Islet of Langerhans (tissue), 1 donor: ENCODE data around the gene ATP6V1G2.
"Not testable (repeated sequence)": the region's sequence is repeated elsewhere in the genome, so short reads cannot be mapped to it uniquely, and the experiment has no call there.

ENCODE experiments used
- FAIRE-seq: peaks from one replicate; lab custom pipeline; 2011; peaks lifted over from hg19 to GRCh38; lab: Jason Lieb, UNC

ATP6V1G2 gene

DNA sequence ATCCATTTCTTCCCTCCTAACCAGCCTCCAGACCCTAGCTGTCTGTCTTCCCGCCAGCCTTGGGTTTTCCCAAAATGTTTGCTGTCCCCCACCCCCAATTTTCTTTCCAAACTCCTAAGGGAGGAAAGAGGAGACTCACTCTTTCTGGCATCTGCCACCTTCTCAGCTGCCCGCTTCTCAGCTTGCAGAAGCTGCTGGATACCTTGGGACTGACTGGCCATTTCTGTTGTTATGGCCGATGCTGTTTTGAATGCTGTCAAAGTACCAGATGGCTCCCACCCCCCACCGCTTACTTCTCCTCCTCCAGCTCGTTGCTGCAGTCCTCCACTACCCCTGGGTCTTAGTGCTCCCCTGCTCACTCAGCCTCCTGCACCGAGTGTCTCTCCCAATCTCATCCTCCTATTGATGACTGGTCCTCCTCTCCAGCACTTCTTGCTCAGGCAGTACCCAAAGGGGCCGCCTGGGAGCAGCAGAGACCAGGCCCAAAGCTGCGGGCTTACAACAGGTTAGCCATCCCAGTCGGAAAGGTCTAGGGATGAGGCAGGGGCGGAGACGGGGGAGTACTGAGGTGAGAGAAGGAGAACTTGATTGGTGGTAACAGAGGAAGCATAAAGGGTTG lies at the start of gene ATP6V1G2:
Gene ATP6V1G2 (minus strand): TSS at position 270 of the 619 bp plus-strand sequence. CDS start 49 bp downstream, at position 221.
- no peak for FAIRE-seq

DNA sequence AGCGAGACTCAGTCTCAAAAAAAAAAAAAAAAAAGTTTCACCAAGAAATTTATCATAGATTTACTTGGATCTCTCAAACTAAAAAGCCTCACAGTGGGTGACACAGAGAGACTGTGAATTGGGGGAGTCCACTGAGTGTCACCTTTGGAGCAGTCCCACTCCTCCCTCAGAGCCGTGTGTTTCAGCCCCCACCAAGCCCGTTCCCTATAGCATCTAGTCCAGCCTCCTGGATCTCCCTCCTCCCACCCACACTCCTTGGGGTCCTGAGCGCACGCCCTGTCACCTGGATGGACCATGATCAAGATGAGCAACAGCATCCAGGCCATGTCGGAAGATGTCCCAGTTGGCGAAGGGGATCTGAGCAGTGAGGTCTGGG lies 46.0 kb upstream of the ATP6V1G2 start:
- no peak for FAIRE-seq

DNA sequence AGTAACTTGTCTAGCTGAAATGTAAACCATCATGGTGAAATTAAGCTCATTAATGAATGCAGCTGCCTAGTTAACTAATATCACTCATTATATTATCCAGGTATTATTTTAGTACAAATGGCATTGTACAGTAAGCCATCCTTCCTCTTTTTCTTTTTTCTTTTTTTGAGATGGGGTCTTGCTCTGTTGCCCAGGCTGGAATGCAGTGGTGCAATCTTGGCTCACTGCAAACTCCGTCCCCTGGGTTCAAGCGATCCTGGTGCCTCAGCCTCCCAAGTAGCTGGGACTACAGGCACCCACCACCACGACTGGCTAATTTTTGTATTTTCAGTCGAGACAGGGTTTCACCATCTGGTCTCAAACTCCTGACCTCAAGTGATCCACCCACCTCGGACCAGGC lies 44.3 kb upstream of the ATP6V1G2 start:
- FAIRE-seq: not testable (repeated sequence)

DNA sequence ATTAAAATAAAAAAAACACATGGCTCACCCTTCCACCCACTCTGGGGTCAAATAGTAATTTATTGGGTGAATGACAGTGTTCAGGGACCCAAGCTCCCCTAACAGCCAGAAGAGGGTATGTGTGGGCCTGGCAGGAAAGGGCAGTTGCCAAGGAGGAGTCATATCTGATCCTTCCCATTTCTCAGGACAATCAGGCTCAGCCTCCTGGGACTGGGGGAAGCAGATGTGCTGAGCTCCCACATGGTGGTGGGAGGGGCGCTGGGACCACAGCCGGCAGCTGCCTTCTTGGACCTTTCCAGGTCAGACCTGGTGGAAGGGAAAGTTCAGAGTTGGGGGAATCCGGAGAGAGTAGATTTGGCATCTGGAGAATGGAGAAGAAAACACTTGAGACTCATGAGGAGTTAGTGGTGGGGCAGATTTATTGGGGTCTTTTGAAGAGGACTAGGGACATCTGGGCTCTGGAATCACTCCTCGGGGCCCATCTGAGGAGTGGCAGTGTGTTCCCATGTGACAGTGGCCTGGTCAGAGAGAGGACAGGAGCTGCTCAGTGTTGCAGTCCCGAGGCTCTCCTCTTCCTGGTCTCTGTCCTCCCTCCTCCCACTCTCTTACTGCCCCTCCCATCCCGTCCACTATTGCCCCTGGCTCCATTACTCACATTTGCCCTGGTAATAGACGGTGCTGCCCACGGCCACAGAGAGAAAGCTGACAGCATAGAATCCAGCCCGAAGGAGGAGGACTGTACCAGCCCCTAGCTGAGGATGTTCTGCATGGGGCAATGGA lies 42.7 kb upstream of the ATP6V1G2 start:
- FAIRE-seq: no peak

DNA sequence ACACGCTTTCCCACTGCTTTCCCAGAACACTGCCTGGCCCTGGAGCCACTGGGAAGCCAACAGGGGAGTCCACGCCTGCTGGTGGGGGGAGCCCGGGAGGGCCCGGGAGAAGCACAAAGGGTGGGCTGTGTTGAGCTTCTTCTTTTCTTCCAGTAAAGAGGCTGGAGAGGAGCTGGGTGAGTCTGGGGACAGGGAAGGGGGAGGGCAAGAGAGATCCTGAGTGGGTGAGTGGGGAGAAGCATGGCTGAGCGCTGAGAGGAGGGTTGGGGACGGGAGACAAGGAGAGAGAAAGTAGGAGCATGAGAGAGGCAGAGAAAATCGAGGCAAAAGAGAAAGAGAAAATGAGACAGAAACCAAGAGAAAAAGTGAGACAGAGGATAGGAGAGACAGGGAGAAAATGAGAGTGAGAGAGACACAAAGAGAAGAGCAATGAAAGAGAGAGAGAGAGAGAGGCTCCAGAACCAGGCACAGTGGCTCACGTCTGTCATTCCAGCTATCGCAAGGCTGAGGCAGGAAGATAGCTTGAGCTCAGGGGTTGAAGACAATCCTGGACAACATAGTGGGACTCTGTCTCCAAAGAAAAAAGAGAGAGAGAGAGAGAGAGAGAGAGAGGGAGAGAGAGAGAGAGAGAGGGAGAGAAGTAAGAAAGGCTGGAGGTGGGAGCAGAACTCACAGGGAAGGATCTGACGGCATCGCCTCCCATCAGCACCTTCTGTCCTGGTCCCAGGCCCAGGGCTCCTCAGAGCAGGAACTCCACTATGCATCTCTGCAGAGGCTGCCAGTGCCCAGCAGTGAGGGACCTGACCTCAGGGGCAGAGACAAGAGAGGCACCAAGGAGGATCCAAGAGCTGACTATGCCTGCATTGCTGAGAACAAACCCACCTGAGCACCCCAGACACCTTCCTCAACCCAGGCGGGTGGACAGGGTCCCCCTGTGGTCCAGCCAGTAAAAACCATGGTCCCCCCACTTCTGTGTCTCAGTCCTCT lies 41.7 kb upstream of the ATP6V1G2 start:
- FAIRE-seq: no peak

DNA sequence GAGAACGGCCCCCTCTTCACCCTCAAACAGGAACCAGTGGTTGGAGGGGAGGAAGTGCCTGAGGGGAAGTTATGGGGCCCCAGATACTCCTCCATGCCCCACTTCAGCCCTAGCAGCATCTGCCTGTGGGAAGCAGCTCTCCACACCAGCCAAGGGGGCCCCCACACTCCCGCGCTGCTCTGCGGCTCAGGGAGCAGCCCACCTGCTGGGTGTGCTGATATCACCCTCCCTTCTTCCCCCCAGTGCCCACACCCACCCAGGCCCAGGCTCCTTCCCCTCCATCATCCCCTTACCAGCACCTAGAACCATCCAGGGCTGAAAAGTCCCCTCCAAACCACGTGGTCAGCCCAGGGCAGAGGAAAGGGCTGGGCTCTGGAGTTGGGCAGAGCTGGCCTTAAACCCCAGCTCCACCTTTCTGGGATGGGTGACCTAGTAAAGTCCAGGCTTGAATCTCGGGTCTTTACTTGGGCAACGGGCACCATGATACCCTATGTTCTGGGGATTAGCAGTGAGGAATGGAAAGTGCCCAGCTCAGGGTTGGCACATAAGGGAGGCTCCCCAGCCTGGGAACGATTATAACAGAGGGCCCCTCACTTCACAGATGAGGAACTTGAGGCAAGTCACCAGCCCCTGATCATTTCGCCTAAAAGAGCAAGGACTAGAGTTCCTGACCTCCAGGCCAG lies 40.3 kb upstream of the ATP6V1G2 start:
- FAIRE-seq: no peak

DNA sequence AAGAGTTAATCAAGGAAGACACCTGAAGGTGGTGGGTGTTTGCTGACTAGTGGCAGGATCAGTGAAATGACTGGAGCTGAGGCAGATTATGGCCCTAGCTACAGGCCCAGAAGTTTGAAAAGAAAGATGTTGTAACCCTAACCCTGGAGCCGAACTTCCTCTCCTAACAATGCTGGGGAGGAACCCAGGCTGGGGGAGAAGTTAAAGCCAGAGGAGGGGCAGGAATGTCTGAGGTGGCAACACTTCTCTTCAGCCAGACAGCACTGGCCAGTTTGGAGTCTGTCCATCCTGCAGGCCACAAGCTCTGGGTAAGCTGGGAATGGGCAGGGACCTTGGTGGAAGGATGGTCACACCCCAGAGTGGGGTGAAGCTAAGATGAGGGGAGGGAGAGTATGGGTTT lies 39.6 kb upstream of the ATP6V1G2 start, which contains the start of gene LST1:
Gene LST1 (plus strand): TSS at position 270 of the 400 bp plus-strand sequence. CDS start 1,023 bp downstream, outside the sequence.
- FAIRE-seq: no peak

DNA sequence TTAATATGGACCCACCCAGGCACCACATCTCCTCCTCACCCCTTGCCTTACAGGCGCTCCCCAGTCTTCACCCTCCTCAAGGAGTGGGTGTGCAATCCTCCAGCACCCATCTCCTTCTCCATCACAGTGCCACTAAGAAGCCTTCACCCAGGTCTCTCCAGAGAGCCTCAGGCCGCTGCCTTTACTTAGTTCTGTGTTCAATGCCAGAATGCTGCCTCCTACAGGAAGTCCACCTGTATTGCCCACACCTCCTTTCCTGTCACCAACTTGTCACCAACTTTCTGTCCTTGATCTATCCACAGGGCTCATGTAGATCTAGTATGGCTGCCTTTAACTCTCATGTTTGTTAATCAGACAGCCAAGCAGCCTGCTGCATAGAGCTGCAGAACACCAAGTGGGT lies 39.1 kb upstream of the ATP6V1G2 start:
- FAIRE-seq: no peak

DNA sequence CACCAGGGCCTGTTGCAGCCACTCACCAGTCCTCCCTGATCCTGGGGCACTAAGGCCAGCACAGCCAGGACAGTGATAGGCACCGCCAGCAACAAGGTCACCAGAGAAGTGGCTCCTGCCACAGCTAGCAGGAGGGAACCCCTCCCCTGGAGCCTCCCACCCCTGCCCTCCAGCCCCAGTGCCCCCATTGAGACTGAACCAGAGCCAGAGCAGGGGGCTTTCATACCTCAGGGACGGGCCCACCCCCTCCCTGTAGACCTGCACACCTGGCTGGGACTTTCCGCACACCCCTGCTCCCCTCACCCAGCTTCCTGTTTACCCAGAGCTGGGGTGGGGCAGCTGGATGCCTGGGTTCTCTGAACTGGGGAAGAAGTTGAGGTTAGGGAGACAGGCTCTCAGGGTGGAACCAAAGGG lies 35.8 kb upstream of the ATP6V1G2 start, which contains the start of gene LTB:
Gene LTB (minus strand): TSS at position 195 of the 414 bp plus-strand sequence. CDS start 7 bp downstream, at position 188.
- FAIRE-seq: no peak

DNA sequence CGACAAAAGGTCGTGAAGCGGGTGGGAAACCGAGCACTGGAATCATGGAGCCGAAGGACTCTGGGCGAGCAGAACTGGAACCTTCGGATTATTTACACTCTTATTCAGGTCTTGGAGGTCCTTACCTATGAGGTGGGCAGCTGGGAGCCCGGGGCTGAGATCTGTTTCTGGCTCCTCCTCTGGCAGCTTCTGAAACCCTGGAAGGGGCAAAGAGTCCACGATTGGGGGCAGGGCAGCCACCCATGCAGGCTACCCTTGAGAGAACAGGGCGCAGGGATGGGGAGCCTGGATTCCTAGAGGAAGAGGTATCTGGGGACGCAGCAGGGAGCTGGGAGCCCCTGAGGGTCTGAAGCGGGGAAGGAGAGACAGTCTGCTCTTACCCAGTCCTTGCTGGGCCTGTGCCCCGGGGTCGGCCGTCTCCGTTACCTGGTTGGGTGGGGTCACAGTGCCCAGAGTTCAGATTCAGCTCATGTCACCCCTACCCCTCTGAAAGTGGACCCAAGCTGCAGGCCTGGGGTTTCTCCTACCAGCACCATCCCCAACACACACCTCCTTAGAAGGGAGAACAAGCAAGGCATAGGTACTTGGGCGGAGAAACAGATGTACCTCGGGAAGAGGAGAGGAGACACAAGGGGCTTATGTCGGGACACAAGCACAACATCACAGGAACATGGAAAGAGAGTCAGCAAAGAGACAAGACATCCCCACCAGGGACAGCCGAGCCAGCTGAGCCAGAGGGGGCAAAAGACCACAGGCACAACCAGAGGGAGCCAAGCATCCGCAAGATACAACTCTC lies 35.2 kb upstream of the ATP6V1G2 start:
- FAIRE-seq: no peak

DNA sequence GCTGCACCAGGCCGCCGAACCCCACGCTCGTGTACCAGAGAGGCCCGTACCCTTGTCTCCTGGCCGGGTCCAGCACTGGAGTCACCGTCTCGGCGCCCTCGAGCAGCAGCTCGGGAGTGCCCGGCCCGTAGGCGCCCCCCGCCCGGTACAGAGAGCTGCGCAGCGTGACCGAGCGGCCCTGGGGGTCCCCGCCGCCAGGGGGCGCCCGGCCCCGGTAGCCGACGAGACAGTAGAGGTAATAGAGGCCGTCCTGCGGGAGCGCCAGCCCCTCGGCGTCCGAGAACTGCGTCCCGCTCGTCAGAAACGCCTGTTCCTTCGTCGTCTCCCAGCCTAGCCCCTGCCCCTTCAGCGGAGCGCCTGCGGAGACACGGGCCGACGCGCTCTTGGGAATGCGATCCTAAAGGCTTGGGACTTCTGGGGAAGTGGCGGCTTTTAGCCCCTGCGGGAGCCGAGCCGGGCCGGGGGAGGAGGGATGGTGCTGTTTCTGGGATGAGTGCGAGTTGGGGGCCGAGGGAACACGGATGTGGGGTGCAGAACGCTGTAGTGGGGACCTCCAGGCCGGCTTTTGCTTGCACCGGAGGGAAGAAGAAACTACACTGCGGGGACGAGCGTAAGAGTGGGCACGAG lies 34.5 kb upstream of the ATP6V1G2 start:
- FAIRE-seq: no peak

DNA sequence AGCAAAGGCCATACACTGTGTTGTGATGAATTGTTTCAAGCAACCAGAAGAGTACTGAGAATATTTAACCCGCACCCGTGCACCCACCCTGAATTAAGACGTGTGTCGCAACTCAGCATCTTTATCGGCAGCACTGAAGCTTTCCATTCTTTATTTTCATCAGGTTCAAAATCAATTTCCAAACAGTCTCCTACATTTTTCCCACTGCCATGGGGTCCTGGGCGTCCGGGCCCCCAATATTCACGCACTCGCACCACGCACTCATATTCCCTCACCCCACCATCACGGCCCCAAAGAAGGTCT lies 34.0 kb upstream of the ATP6V1G2 start:
- FAIRE-seq: no peak

DNA sequence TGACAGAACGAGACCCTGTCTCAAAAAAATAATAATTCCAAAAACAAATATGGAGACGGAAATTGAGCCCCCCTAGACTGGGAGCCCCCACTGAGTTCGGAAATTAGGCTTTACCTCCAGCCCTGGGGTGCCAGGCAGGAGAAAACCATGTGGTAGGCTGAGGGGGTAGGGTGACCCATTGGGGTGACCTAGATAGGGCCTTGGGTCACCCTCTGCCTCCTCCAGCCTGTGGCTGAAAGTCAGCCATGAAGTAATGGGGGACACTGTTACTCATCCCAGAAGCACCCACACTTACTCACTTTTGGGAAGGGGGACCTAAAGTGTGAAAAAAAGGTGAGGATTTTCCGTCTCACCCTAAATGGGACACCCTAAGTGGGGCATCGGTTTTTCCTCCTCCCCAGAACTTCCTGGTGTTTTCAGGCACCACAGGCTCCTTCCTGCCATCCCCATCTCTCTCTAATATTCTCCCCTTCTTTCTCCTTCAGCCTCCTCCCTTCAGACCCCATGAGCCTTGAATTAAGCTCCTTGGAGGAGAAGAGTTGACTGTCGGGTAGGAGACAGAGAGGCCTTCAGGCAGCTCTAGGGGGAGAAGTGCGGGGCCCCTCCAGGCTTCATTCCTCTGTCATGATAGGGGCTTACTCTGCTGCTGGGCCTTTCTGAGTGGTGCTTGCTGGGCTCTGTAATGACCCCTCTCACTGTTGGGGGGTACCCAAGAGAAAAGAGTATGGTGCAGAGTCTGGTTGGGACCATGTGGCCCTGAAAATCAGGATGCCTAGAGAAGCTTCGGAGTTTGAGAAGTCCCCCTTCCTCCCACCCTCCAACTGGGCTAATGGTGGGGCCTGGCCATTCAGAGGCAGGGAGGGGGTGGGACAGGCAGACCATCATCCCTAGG lies 33.4 kb upstream of the ATP6V1G2 start:
- FAIRE-seq: no peak

DNA sequence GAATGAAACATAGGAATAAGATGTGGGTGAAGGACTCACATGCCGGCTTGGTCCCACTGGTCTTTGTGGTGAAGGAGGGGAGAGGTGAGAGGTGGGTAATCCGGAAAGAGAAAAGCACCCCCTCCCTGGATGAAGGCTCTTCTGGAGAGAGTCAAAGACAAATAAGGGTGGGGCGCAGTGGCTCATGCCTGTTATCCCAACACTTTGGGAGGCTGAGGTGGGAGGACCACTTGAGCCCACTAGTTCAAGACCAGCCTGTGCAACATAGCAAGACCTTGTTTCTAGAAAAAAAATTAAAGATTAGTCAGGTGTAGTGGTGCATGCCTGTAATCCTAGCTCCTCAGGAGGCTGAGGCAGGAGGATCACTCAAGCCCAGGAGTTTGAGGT lies 32.7 kb upstream of the ATP6V1G2 start:
- no peak for FAIRE-seq

DNA sequence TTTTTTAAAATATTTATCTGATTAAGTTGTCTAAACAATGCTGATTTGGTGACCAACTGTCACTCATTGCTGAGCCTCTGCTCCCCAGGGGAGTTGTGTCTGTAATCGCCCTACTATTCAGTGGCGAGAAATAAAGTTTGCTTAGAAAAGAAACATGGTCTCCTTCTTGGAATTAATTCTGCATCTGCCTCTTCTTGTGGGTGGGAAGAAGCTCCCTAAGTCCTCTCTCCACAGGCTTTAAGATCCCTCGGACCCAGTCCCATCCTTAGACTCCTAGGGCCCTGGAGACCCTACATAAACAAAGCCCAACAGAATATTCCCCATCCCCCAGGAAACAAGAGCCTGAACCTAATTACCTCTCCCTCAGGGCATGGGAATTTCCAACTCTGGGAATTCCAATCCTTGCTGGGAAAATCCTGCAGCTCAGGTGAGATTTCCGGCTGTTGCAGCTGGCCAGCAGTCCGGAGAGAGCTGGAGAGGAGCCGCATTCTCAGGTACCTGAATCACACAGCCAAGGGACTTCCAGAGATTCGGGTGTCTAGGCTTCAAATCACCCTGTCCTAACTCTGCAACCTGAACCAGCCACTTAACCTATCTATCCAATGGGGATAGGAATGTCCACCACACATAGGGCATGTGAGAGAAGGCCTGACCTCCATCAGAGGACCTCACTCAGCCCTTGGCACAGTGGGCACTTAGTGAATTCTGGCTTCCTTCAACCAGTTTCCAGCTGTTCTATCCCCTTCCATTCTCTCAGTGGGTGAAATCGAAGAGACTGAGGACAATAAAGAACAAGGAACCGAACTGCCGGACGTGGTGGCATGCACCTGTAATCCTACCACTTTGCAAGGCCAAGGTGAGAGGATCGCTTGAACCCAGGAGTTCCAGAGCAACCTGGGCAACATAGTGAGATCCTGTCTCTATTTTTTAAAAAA lies 32.0 kb upstream of the ATP6V1G2 start:
- FAIRE-seq: no peak

DNA sequence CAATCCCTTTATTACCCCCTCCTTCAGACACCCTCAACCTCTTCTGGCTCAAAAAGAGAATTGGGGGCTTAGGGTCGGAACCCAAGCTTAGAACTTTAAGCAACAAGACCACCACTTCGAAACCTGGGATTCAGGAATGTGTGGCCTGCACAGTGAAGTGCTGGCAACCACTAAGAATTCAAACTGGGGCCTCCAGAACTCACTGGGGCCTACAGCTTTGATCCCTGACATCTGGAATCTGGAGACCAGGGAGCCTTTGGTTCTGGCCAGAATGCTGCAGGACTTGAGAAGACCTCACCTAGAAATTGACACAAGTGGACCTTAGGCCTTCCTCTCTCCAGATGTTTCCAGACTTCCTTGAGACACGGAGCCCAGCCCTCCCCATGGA lies 31.2 kb upstream of the ATP6V1G2 start:
- no peak for FAIRE-seq

DNA sequence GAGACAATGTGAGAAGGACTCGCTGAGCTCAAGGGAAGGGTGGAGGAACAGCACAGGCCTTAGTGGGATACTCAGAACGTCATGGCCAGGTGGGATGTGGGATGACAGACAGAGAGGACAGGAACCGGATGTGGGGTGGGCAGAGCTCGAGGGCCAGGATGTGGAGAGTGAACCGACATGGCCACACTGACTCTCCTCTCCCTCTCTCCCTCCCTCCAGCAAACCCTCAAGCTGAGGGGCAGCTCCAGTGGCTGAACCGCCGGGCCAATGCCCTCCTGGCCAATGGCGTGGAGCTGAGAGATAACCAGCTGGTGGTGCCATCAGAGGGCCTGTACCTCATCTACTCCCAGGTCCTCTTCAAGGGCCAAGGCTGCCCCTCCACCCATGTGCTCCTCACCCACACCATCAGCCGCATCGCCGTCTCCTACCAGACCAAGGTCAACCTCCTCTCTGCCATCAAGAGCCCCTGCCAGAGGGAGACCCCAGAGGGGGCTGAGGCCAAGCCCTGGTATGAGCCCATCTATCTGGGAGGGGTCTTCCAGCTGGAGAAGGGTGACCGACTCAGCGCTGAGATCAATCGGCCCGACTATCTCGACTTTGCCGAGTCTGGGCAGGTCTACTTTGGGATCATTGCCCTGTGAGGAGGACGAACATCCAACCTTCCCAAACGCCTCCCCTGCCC lies 30.6 kb upstream of the ATP6V1G2 start:
- FAIRE-seq: no peak
